ENCODE results near the gene FBXO8.
"Not testable (repeated sequence)": the region's sequence is repeated elsewhere in the genome, so short reads cannot be mapped to it uniquely, and the experiment has no call there.

FBXO8 gene

DNA sequence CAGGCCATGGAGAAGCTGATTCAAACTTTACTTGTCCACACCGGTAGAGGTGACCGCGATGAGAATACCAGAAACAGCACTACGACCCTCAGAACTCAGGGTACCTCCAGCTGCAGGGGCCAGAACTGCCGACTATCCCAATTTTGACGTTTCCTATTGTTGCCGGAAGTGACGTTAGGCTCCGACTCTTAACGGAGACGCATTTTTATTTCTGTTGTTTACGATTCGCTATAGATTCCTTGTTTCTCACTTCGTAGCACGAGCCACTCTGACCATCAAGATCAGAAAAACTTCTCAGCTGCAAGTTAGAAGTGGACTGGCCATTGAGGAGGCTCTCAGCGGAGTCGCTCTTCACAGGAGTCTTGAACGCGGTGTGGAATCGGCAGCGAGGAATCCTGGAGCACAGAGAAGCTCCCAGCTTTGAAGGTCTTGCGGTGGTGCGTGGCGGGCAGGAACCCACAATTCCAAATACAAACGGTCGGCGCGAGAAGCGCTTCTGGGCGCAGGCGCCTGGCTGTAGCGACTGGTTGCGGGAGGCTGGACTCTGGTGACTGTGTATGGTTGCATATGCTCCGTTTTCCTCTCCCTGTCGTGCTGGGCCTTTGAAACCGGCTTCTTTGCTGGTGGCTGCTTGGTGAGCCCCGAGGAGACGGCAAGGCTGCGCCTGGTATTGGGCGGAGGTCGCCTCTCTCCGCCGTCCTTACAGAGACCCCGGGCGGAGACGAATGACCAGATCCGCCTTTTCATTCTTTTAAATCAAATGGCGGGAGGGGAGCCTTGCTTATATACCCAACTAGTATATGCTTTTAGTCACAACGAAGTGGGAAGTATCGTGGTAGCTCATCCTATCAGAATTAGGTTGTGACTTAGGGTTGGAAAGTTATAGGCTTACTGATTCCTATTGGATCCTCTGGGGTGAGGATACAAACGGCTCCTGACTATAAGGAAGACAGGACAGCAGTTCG is at the start of gene FBXO8, which contains the start of gene CEP44:
Gene FBXO8, minus strand, starts transcription at position 161 of the 965 bp plus-strand sequence. CDS start 20,575 bp downstream, outside the sequence.
Gene CEP44, plus strand, starts transcription at position 405 of the 965 bp plus-strand sequence. CDS start 15,211 bp downstream, outside the sequence.
- peak; percentile 81 for DNase-seq

GRCh38 chr4:174332741-174333493 is 49.5 kb upstream of the FBXO8 start:
- DNase-seq, result no peak

GRCh38 chr4:174324725-174325124 is 41.3 kb upstream of the FBXO8 start:
- DNase-seq, result no peak

DNA sequence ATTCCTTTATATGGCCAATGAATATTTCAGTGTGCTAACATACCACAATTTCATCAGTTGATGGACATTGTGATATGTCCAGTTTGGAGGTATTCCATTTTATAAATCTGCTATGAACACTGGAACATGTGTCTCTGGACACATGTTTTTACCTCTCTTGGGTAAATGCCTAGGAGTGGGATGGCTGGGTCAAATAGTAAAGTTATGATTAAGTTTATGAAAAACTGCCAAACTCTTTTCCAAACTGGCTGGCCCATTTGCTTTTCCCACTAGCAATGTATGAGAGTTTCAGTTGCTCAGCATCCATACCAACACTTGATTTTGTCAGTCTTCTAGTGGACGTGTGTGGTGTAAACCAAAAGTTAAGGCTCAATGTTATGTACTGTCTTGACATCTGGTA is 40.8 kb upstream of the FBXO8 start:
- no peak for DNase-seq

- no peak for DNase-seq
Measured at GRCh38 chr4:174320494-174321199, 37.2 kb upstream of the FBXO8 start.

DNA sequence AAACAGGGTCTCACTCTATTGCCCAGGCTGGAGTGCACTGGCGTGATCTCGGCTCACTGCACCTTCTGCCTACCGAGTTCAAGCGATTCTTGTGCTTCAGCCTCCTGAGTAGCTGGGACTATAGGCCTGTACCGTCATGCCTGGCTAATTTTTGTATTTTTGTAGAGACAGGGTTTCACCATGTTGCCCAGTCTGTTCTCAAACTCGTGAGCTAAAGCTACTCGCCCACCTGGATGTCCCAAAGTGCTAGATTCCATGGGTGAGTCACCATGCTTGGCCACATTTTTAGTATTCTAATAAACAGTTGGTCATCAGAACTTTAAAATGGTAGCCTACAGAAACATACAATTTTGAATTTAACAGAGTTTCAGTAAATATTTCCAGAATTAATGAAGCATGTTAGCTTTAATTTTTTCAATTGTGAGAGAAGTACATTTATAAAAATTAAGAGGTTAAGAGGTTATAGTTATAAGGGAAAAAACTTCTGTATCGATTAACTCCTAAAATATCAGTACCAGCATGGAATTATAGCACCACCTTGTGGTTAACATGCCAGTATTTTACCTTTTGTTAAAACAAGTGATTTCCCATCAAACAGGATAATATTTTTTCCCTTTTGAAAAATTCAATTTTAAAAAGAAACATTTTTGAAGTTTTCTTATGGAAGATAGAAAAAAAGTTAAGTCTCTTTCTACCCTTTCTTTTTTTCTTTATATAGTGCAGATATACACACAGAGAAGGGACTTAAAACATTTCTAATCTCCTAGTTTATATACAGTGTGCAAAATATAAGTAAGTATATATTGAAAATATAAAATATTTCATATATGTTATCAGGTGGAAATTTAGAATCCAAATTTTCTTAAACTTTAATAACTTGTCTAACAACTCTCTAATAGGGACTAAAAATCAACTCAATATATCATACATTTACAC is 35.6 kb upstream of the FBXO8 start:
- DNase-seq, result peak; percentile 49

DNA sequence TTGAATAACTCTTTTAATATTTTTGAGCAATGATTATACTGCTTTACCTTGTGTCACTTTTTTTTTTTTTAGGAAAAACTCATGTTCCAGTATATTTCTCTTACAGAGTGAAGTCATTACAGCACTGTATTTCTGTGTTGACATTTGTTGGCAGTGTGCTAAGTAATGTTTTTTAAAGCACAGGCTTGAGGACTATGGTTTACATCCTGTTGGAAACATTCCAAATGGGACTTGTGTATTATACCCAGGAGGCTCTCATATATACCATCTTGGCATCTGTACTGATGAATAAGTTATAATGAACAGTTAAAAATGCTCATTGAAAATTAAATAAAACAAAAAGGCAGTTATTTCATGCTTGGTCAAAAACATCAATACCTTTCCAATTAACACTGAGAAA is 34.1 kb upstream of the FBXO8 start:
- DNase-seq, result no peak

GRCh38 chr4:174316954-174317353 is 33.5 kb upstream of the FBXO8 start:
- no peak for DNase-seq

- DNase-seq, result no peak
Measured at GRCh38 chr4:174316546-174316945, 33.1 kb upstream of the FBXO8 start.

- DNase-seq, result no peak
Measured at GRCh38 chr4:174314770-174315169, 31.3 kb upstream of the FBXO8 start.

GRCh38 chr4:174314274-174314673 is 30.8 kb upstream of the FBXO8 start:
- DNase-seq, result no peak

- no peak for DNase-seq
Measured at GRCh38 chr4:174312993-174313392, 29.5 kb upstream of the FBXO8 start.

GRCh38 chr4:174307694-174308093 is 24.2 kb upstream of the FBXO8 start:
- no peak for DNase-seq

- no peak for DNase-seq
Measured at GRCh38 chr4:174305961-174306360, 22.5 kb upstream of the FBXO8 start.

GRCh38 chr4:174304664-174305063 is 21.2 kb upstream of the FBXO8 start:
- DNase-seq, result no peak

DNA sequence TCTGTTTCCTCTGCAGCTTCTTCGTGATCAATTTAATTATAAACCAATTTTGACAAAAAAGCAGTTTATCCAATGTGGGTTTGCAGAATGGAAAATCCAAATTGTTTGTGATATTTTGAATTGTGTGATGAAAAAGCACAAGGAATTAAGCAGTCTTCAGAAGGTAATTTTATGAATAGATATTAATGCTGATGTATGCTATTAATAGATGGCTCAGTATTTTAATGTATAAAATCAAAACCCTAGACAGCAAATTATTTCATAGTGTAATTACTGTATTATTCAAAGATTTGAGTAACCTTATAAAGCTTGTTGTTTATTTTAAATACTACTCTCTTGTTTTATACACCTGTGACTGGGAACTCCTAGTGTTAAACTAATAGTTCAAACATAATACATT is 20.2 kb upstream of the FBXO8 start:
- DNase-seq, result no peak

GRCh38 chr4:174295142-174295541 is 11.7 kb upstream of the FBXO8 start:
- not testable (repeated sequence) for DNase-seq

DNA sequence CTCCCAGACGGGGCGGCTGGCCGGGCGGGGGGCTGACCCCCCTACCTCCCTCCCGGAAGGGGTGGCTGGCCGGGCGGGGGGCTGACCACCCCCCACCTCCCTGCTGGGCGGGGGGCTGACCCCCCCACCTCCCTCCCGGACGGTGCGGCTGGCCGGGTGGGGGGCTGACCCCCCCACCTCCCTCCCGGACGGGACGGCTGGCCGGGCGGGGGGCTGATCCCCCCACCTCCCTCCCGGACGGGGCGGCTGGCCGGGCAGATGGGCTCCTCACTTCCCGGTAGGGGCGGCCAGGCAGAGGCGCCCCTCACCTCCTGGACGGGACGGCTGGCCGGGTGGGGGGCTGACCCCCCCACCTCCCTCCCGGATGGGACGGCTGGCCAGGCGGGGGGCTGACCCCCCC is 11.2 kb upstream of the FBXO8 start:
- DNase-seq, result not testable (repeated sequence)

GRCh38 chr4:174292473-174292872 is 9.0 kb upstream of the FBXO8 start:
- no peak for DNase-seq

- DNase-seq, result no peak
Measured at GRCh38 chr4:174286870-174287269, 3.4 kb upstream of the FBXO8 start.

GRCh38 chr4:174284487-174284886 is 1.0 kb upstream of the FBXO8 start:
- no peak for DNase-seq

All from CD4-positive, alpha-beta T cell treated with Interleukin-17A for 1 hour (primary cell).